Left lung (tissue), 10 donors: ENCODE data around the gene KCND3. TPM values are rescaled to one million over a fixed set of nuclear protein-coding genes. Genes with fewer than 3 reads are reported as not detected.

Experiments used
- ATAC-seq: fragments of 200-7000 bp; cut with Tn5 transposase; one replicate; pipeline ENCODE4 v1.9.1; 2020; ENCODE audit warnings: moderate library complexity
- DNase-seq, 4 donors: peaks; one replicate each; pipeline ENCODE4 v3.0.0-alpha.2; 2013 to 2020
- H3K27ac ChIP-seq, 2 donors: fragments of 200-600 bp; sonication (generic) in 1 of 2; one replicate each; pipeline versions ENCODE4 v1.5.0 to v1.8.0; 2020 to 2021
- H3K27me3 ChIP-seq, 2 donors: fragments of 200-600 bp; sonication (generic) in 1 of 2; one replicate each; pipeline versions ENCODE4 v1.5.0 to v1.8.0; 2020 to 2021
- H3K36me3 ChIP-seq, 2 donors: fragments of 200-600 bp; sonication (generic) in 1 of 2; one replicate each; pipeline versions ENCODE4 v1.5.0 to v1.8.0; 2020 to 2021
- H3K4me1 ChIP-seq, 2 donors: fragments of 200-600 bp; one replicate each; pipeline ENCODE4 v1.8.0; 2021
- H3K4me3 ChIP-seq, 2 donors: fragments of 200-600 bp; sonication (generic) in 1 of 2; one replicate each; pipeline versions ENCODE4 v1.5.0 to v1.8.0; 2020 to 2021; ENCODE audit warnings: mild to moderate bottlenecking in 1 of 2
- H3K9me3 ChIP-seq, 2 donors: fragments of 200-600 bp; sonication (generic) in 1 of 2; one replicate each; pipeline versions ENCODE4 v1.5.0 to v1.8.0; 2020 to 2021
- intact Hi-C, 2 donors: fragments of 100-400 bp; cut with DNase I; formaldehyde crosslinking; loops; one replicate each; pipeline versions ENCODE4 v1.11.2 to v1.14.2; 2022
- polyA plus RNA-seq, 6 donors: library from polyadenylated mRNA; unstranded; fragments of 120-200 nt; gene quantifications; one replicate each; pipeline ENCODE4 v1.2.1, GENCODE V29; 2013; ENCODE audit not compliant: insufficient read length in 6 of 6
- total RNA-seq, 2 donors: library from RNA; stranded (reverse); fragmentation: NEBNext Ultra II Directional; extraction: Animal tissue kit (Norgen Biotek cat#: 25700); gene quantifications; one replicate each; pipeline ENCODE4 v1.2.1, GENCODE V29; 2021
- TF ChIP-seq, protein P1 (sequence below), 2 donors: fragments of 200-600 bp; sonication (generic) in 1 of 2; IDR thresholded peaks; one replicate each; pipeline versions ENCODE4 v1.5.0 to v1.8.0; 2021; ENCODE audit warnings: antibody characterized with exemption in 2 of 2
- donor health status: DM: no; HTN: yes; CAD: no.
- donor health status: DM: no; HTN: no; CAD: no.

Gene KCND3
- total and polyA plus RNA-seq, 8 donors = 0.32 to 10.2 (median 0.58) TPM

DNA sequence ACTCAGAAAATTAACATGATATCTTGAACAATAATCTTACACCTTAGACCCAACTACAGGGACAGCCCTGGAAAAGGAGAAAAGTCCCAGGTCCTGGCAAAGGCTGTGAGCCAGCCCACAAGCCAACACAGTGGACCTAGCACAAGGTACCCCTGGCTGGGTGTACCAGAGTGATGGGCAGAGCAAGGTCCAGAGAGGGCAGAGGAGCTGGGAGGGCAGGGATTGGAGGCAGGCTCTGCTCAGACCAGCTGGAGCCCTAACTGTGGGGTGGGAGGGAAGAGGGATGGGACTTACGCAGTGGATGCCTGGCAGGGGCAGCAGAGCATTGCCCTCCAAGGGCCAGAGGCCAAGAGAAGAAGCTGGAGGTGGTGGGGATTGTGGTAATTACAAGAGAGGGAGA is 101.6 kb downstream of the KCND3 start:
- DNase-seq (no peak), ATAC-seq (no peak)
- Histone ChIP-seq H3K27ac (no peak overlapping the region), H3K9me3 (no peaks in the 10 kb centered on the region), H3K27me3 (peaks cover 0 to 12% of the 10 kb centered on the region in 2 donors), H3K4me3 (no peak overlapping the region), H3K4me1 (no peaks in the 10 kb centered on the region), H3K36me3 (no peaks in the 10 kb centered on the region)
- TF ChIP-seq, protein P1, sequence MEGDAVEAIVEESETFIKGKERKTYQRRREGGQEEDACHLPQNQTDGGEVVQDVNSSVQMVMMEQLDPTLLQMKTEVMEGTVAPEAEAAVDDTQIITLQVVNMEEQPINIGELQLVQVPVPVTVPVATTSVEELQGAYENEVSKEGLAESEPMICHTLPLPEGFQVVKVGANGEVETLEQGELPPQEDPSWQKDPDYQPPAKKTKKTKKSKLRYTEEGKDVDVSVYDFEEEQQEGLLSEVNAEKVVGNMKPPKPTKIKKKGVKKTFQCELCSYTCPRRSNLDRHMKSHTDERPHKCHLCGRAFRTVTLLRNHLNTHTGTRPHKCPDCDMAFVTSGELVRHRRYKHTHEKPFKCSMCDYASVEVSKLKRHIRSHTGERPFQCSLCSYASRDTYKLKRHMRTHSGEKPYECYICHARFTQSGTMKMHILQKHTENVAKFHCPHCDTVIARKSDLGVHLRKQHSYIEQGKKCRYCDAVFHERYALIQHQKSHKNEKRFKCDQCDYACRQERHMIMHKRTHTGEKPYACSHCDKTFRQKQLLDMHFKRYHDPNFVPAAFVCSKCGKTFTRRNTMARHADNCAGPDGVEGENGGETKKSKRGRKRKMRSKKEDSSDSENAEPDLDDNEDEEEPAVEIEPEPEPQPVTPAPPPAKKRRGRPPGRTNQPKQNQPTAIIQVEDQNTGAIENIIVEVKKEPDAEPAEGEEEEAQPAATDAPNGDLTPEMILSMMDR (IDR thresholded peaks at IDR 0.05) = no peak
- intact Hi-C loops = no loop called here

DNA sequence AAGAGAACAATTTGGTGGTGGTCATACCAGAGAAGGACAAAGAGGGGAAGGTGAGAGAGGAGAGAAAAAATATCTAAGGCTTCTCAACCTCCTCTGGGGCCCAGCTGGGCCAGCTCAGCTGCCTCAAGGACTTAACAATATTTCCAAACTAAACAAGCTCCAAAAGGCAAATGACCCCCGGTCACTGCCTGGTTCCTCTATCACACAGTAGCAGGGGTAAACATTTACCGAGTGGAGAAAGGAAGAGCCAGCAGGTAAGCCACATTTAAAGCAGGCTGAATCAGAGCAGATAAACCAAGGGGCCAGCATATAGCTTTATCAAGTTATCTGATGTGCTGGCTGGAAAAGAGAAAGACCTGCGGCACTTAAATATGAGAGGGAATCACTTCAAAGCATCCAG is 102.1 kb downstream of the KCND3 start:
- ATAC-seq = no peak
- DNase-seq = no peak
- Histone ChIP-seq H3K4me3 (no peak overlapping the region), H3K9me3 (no peaks in the 10 kb centered on the region), H3K27ac (no peak overlapping the region), H3K36me3 (no peaks in the 10 kb centered on the region), H3K4me1 (no peaks in the 10 kb centered on the region), H3K27me3 (peaks cover 0 to 12% of the 10 kb centered on the region in 2 donors)
- TF ChIP-seq, protein P1 (IDR thresholded peaks at IDR 0.05) = no peak
- intact Hi-C loops = no loop called here

DNA sequence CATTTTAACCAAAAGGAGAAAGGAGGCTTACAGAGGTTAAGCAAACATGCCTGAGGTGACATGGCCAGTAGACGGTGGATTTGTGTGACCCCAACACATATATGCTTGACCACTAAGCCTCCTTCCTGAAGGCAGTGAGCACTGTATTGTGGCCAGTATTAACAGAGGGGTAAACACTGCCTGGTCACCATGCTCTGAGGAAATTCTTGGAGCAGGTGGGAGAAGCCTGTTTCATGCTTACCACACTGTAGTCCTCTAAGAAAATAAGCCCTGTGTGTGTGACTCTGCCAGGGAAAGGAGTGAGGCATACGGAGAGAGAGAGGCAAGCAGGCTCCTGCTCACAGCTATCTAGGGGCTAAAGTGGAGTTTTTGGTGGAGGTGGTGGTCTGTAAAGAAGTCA is 102.7 kb downstream of the KCND3 start:
- H3K4me3 ChIP-seq = no peak overlapping the region
- intact Hi-C loops = no loop called here
- no peaks in the 10 kb centered on the region for H3K9me3 ChIP-seq
- DNase-seq (no peak), ATAC-seq (no peak)
- TF ChIP-seq, protein P1 (IDR thresholded peaks at IDR 0.05) = no peak
- H3K36me3 ChIP-seq = no peaks in the 10 kb centered on the region
- H3K27ac ChIP-seq = no peak overlapping the region
- H3K27me3 ChIP-seq = peaks cover 0 to 12% of the 10 kb centered on the region in 2 donors
- H3K4me1 ChIP-seq = no peaks in the 10 kb centered on the region

DNA sequence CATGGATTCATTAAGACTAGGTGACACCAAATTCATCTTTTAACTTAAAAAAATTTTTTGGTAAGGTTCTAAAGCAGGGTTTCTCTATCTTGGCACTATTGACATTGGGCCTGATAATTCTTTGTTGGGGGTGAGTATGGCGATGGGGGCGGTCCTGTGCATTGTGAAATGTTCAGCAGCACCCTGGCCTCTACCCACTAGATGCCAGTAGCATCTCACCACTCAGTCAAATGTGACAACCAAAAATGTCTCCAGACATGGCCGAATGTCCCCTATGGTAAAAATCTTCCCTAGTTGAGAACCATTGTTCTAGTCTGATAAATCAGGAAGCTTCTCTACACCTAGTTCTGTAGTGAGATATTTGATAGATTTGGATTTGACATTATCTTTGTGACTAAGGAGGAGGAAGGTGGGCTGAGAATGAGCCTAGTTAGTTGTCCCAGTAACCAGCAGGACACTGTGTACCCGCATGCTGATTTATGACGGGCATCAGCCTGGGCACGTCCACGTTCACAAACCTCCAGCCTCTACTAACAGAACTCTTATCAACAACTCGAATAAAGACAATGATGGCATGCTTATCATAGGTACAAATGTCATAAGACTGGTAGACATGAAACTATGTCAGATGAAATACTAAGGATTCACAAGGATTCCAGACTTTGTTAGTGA is 104.6 kb downstream of the KCND3 start:
- TF ChIP-seq, protein P1 (IDR thresholded peaks at IDR 0.05) = no peak
- H3K27ac ChIP-seq = no peak overlapping the region
- ATAC-seq = no peak
- no peak overlapping the region for H3K4me3 ChIP-seq
- peaks cover 0 to 12% of the 10 kb centered on the region in 2 donors for H3K27me3 ChIP-seq
- no peaks in the 10 kb centered on the region for H3K4me1 ChIP-seq
- DNase-seq = no peak
- H3K9me3 ChIP-seq = no peaks in the 10 kb centered on the region
- intact Hi-C loops = no loop called here
- H3K36me3 ChIP-seq = no peaks in the 10 kb centered on the region

DNA sequence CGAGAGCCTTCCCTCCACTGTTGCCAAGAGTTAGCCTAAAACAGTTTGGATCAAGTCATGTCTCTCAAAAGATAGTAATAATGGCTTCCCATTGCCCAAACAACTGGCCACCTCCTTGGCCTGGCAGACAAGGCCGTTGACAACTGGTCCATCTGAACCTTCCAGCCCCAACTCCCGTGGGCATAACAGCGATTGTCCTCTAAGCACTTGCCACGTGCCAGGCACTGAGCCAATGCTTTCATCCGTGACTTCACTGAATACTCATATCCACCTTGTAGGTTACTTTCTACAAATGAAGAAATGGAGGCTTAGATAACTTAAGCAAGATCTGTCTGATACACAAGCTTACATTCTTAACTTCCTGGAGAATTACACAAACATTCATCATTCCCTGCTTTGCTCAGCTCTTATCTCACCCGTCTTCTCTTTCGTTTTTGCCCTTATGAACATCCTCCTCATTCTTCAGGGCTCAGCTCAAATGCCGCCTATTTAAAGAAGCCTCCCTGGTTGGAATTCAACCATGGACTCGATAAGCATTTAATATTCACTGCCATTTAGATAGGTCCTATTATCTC is 106.4 kb downstream of the KCND3 start:
- Histone ChIP-seq H3K4me1 (no peaks in the 10 kb centered on the region), H3K4me3 (no peak overlapping the region), H3K9me3 (no peaks in the 10 kb centered on the region), H3K27ac (no peak overlapping the region), H3K27me3 (peaks cover 0 to 5% of the 10 kb centered on the region in 2 donors), H3K36me3 (no peaks in the 10 kb centered on the region)
- no peak for ATAC-seq
- intact Hi-C loops = no loop called here
- TF ChIP-seq, protein P1 (IDR thresholded peaks at IDR 0.05) = no peak
- no peak for DNase-seq
